ENCODE results near the gene TBC1D5.
"Not testable (repeated sequence)": the region's sequence is repeated elsewhere in the genome, so short reads cannot be mapped to it uniquely, and the experiment has no call there.

The TBC1D5 gene

GRCh38 chr3:17749281-17749680, 6.8 kb upstream of the TBC1D5 start:
- no peak for DNase-seq (ENCODE audit: low read depth in 4 of 4, low spot score in 1 of 4)

GRCh38 chr3:17747890-17748247, 5.4 kb upstream of the TBC1D5 start:
- DNase-seq (ENCODE audit: low read depth in 4 of 4, low spot score in 1 of 4), result no peak

GRCh38 chr3:17747174-17747889, 4.9 kb upstream of the TBC1D5 start:
- no peak for DNase-seq (ENCODE audit: low read depth in 4 of 4, low spot score in 1 of 4)

GRCh38 chr3:17745894-17746293, 3.5 kb upstream of the TBC1D5 start:
- no peak for DNase-seq (ENCODE audit: low read depth in 4 of 4, low spot score in 1 of 4)

GRCh38 chr3:17745301-17745700, 2.9 kb upstream of the TBC1D5 start:
- no peak for DNase-seq (ENCODE audit: low read depth in 4 of 4, low spot score in 1 of 4)

GRCh38 chr3:17744693-17745092, 2.3 kb upstream of the TBC1D5 start:
- DNase-seq (ENCODE audit: low read depth in 4 of 4, low spot score in 1 of 4), result no peak

- no peak for DNase-seq (ENCODE audit: low read depth in 4 of 4, low spot score in 1 of 4)
Measured at GRCh38 chr3:17743658-17743995, 1.2 kb upstream of the TBC1D5 start.

GRCh38 chr3:17742880-17743657, 638 bp upstream of the TBC1D5 start:
- no peak for DNase-seq (ENCODE audit: low read depth in 4 of 4, low spot score in 1 of 4)

GRCh38 chr3:17741621-17742101, 770 bp downstream of the TBC1D5 start:
- no peak for DNase-seq (ENCODE audit: low read depth in 4 of 4, low spot score in 1 of 4)

GRCh38 chr3:17740721-17741141, 1.7 kb downstream of the TBC1D5 start:
- DNase-seq (ENCODE audit: low read depth in 4 of 4, low spot score in 1 of 4), result no peak

- no peak for DNase-seq (ENCODE audit: low read depth in 4 of 4, low spot score in 1 of 4)
Measured at GRCh38 chr3:17738921-17739320, 3.5 kb downstream of the TBC1D5 start.

- no peak for DNase-seq (ENCODE audit: low read depth in 4 of 4, low spot score in 1 of 4)
Measured at GRCh38 chr3:17738219-17738618, 4.2 kb downstream of the TBC1D5 start.

- DNase-seq (ENCODE audit: low read depth in 4 of 4, low spot score in 1 of 4), result no peak
Measured at GRCh38 chr3:17737591-17737990, 4.8 kb downstream of the TBC1D5 start.

- DNase-seq (ENCODE audit: low read depth in 4 of 4, low spot score in 1 of 4), result not testable (repeated sequence)
Measured at GRCh38 chr3:17735362-17735761, 7.1 kb downstream of the TBC1D5 start.

- DNase-seq (ENCODE audit: low read depth in 4 of 4, low spot score in 1 of 4), result no peak
Measured at GRCh38 chr3:17733768-17734167, 8.7 kb downstream of the TBC1D5 start.

GRCh38 chr3:17733215-17733614, 9.2 kb downstream of the TBC1D5 start:
- DNase-seq (ENCODE audit: low read depth in 4 of 4, low spot score in 1 of 4), result no peak

- DNase-seq (ENCODE audit: low read depth in 4 of 4, low spot score in 1 of 4), result no peak
Measured at GRCh38 chr3:17730318-17730967, 12.0 kb downstream of the TBC1D5 start.

GRCh38 chr3:17726313-17726712, 16.1 kb downstream of the TBC1D5 start:
- no peak for DNase-seq (ENCODE audit: low read depth in 4 of 4, low spot score in 1 of 4)

- not testable (repeated sequence) for DNase-seq (ENCODE audit: low read depth in 4 of 4, low spot score in 1 of 4)
Measured at GRCh38 chr3:17725844-17726243, 16.6 kb downstream of the TBC1D5 start.

- DNase-seq (ENCODE audit: low read depth in 4 of 4, low spot score in 1 of 4), result no peak
Measured at GRCh38 chr3:17724948-17725347, 17.5 kb downstream of the TBC1D5 start.

GRCh38 chr3:17724122-17724521, 18.3 kb downstream of the TBC1D5 start:
- no peak for DNase-seq (ENCODE audit: low read depth in 4 of 4, low spot score in 1 of 4)

- DNase-seq (ENCODE audit: low read depth in 4 of 4, low spot score in 1 of 4), result no peak
Measured at GRCh38 chr3:17717411-17717810, 25.0 kb downstream of the TBC1D5 start.

Data from stimulated activated CD4-positive, alpha-beta T cell treated with anti-CD3 and anti-CD28 coated beads, Interleukin-1b, Interleukin-23, amount 100 ng/mL, for 24 hours (primary cell).